ENCODE measurements around the gene SLC6A18.
A peak's percentile ranks its signal among the peaks of the same experiment; 100 is the strongest.

SLC6A18 gene

DNA sequence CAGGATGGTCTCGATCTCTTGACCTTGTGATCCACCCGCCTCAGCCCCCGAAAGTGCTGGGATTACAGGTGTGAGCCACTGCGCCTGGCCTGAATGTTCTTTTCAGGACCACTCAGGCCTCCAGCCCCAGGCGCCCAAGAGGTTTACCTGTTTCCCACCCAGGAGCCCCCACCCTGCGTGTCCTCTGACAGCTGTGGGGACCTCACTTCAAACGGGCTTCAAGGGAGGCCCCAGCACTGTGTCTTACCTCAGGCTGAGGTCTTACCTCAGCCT is 42.9 kb upstream of the SLC6A18 start:
- Mint-ChIP-seq H3K36me3 (ENCODE audit: low read depth) (no peaks in the 10 kb centered on the region), H3K4me3 (no peak overlapping the region), H3K27me3 (ENCODE audit: low read depth, poor library complexity) (no peaks in the 10 kb centered on the region), H3K9me3 (no peaks in the 10 kb centered on the region), H3K27ac (no peak overlapping the region), H3K4me1 (peaks cover 40% of the 10 kb centered on the region)
- no peak for DNase-seq
- TF ChIP-seq, protein P1, sequence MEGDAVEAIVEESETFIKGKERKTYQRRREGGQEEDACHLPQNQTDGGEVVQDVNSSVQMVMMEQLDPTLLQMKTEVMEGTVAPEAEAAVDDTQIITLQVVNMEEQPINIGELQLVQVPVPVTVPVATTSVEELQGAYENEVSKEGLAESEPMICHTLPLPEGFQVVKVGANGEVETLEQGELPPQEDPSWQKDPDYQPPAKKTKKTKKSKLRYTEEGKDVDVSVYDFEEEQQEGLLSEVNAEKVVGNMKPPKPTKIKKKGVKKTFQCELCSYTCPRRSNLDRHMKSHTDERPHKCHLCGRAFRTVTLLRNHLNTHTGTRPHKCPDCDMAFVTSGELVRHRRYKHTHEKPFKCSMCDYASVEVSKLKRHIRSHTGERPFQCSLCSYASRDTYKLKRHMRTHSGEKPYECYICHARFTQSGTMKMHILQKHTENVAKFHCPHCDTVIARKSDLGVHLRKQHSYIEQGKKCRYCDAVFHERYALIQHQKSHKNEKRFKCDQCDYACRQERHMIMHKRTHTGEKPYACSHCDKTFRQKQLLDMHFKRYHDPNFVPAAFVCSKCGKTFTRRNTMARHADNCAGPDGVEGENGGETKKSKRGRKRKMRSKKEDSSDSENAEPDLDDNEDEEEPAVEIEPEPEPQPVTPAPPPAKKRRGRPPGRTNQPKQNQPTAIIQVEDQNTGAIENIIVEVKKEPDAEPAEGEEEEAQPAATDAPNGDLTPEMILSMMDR (IDR thresholded peaks at IDR 0.05), result no peak

DNA sequence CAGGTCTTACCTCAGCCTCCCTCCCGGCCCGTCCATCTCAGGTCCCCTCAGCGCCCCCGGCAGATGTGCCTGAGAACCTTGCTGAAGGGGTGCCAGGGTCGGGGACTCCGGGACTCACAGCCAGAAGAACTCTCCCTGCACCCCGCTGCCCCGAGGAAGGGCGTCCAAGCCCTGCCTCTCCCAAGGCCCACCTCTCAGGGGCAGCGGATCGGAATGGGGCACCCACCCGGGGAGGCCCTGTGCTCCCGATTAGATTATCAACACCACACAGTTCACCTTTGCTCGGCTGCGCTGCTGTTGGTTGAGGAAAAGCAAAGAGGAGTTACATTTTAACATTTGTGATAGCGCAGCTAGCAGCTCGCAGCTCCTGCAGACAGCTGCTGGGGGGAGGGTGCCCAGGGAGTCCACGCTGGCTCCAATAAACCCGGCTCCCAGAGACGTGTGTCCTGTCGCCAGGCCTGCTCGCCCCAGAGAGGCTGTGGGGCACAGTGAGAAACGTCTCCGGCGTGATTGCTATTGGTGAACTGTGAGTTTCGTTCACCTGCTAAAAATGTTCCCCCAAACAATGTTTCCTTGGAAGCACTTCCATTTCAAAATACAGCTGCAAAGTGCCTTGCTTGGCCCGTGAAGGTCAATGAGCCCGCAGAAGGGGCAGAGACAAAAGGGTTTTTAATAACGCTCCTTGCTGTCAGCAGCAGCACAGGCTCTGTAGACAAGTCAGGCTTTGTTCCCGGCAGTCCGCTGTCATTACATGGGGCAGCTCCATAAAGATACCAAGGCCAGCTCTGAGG is 42.4 kb upstream of the SLC6A18 start:
- TF ChIP-seq, protein P1 (IDR thresholded peaks at IDR 0.05), result no peak
- no peaks in the 10 kb centered on the region for H3K36me3 Mint-ChIP-seq (ENCODE audit: low read depth)
- H3K27ac Mint-ChIP-seq, result peak overlapping the region; percentile 85
- H3K9me3 Mint-ChIP-seq, result no peaks in the 10 kb centered on the region
- H3K27me3 Mint-ChIP-seq (ENCODE audit: low read depth, poor library complexity), result no peaks in the 10 kb centered on the region
- peaks cover 40% of the 10 kb centered on the region for H3K4me1 Mint-ChIP-seq
- no peak for DNase-seq
- H3K4me3 Mint-ChIP-seq, result peak overlapping the region; percentile 2

DNA sequence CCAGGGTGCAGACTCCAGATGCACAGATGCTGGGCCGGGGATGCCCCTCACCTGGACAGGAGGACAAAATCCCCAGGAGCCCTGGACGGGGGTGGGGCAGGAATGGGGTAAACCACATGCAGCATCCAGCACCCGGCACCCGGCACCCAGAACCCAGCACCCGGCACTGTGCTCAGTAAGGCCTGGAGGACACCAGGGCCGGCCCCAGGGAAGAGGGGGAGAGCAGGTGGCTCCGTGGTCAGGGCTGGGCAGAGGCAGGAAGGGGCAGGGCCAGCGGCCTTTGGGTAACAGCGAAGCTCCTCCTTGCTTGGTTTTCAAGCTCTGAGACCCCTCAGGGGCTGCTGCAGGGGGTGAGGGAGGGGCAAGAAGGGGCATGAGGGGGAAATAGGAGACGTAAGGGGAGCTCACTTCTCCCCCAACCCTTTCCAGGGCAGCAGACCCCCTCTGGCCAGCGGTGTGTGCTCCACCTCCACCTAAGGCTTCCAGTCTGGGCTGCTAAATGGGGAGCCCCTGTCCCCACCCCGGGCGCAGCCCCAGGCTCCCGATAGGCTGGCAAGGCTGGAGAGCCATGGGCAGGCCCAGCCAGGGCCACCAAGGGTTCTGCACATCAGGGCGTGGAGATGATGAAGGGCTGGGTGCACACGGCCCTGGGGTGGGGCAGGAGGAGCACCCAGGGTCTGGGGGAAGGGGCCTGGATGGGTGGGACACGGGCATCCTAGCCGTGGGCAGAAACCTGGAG is 41.6 kb upstream of the SLC6A18 start:
- H3K27me3 Mint-ChIP-seq (ENCODE audit: low read depth, poor library complexity), result peaks cover 3% of the 10 kb centered on the region
- DNase-seq, result no peak
- H3K27ac Mint-ChIP-seq, result no peak overlapping the region
- H3K4me1 Mint-ChIP-seq, result peaks cover 38% of the 10 kb centered on the region
- TF ChIP-seq, protein P1 (IDR thresholded peaks at IDR 0.05), result no peak
- H3K4me3 Mint-ChIP-seq, result no peak overlapping the region
- H3K36me3 Mint-ChIP-seq (ENCODE audit: low read depth), result no peaks in the 10 kb centered on the region
- no peaks in the 10 kb centered on the region for H3K9me3 Mint-ChIP-seq

DNA sequence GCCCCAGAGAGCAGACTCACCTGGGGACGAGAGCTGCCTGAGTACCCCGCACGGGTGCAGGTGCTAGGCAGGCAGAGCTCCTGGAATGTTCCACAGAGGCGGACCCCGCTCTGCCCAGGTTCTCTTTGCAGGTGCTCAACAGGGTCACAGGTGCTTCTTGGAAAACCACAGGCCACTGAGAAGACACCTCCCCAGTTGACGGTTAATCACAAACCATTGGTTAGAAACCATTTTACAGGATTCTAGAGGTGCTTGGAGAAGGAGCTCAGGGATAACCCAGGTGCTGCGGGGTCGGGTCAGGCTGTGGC is 41.1 kb upstream of the SLC6A18 start:
- no peak overlapping the region for H3K27ac Mint-ChIP-seq
- peaks cover 8% of the 10 kb centered on the region for H3K27me3 Mint-ChIP-seq (ENCODE audit: low read depth, poor library complexity)
- H3K4me1 Mint-ChIP-seq, result peaks cover 37% of the 10 kb centered on the region
- no peak overlapping the region for H3K4me3 Mint-ChIP-seq
- H3K9me3 Mint-ChIP-seq, result no peaks in the 10 kb centered on the region
- no peak for DNase-seq
- no peaks in the 10 kb centered on the region for H3K36me3 Mint-ChIP-seq (ENCODE audit: low read depth)
- TF ChIP-seq, protein P1 (IDR thresholded peaks at IDR 0.05), result no peak

DNA sequence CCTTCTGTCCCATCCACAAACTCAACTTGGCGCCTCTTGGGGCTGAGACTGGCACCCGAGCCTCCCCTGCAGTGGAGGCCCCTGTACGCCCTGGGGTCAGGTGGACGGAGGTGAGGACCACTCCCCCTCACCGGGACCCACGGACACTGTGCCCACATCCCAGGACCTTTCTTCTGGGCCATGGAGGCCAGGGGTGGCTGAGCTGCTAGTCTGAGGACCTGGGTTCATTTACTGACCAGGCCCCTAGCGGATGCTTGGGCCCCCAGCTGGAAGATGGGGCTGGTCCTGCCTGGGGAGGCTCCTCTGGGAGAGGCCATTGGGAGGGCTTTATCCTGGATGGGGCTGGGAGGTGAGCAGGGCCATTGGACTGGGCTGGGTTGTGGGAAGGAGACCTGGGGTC is 40.7 kb upstream of the SLC6A18 start:
- Mint-ChIP-seq H3K4me3 (no peak overlapping the region), H3K36me3 (ENCODE audit: low read depth) (no peaks in the 10 kb centered on the region), H3K4me1 (peaks cover 40% of the 10 kb centered on the region), H3K9me3 (no peaks in the 10 kb centered on the region), H3K27ac (no peak overlapping the region), H3K27me3 (ENCODE audit: low read depth, poor library complexity) (peaks cover 11% of the 10 kb centered on the region)
- TF ChIP-seq, protein P1 (IDR thresholded peaks at IDR 0.05), result no peak
- DNase-seq, result no peak

Measured in nephron progenitor cell (in vitro differentiated cells).